GM18873 (cell line): Measurements from ENCODE around the gene MEGF6.
"Not testable (repeated sequence)": the region's sequence is repeated elsewhere in the genome, so short reads cannot be mapped to it uniquely, and the experiment has no call there.

Source experiments
- ATAC-seq: cut with Tn5 transposase; IDR thresholded peaks from one replicate; pipeline ENCODE4 v1.9.1; 2021; ENCODE audit warnings: mild to moderate bottlenecking, moderate library complexity, moderate number of reproducible peaks; ENCODE audit not compliant: unreplicated experiment, low FRiP score

Gene MEGF6

DNA sequence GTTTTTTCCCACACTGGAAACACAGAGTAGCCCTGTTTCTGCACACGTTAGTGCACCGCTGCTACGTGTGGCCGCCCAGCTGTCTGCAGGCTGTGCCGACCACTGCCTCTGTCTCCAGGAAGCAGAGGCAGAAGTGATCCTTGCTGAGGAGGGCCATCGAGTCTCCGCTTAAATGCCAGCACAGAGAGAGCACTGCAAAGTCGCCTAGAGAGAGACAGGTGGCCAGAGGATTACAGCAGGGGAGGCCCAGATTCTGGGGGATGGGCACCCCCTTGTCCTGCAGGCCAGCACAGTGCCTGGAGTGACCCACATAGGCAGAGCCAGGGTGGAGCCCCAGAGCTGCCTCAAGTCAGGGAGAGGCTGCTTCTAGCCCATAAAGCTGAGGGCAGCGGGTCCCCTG is 19.6 kb upstream of the MEGF6 start:
- no peak for ATAC-seq

DNA sequence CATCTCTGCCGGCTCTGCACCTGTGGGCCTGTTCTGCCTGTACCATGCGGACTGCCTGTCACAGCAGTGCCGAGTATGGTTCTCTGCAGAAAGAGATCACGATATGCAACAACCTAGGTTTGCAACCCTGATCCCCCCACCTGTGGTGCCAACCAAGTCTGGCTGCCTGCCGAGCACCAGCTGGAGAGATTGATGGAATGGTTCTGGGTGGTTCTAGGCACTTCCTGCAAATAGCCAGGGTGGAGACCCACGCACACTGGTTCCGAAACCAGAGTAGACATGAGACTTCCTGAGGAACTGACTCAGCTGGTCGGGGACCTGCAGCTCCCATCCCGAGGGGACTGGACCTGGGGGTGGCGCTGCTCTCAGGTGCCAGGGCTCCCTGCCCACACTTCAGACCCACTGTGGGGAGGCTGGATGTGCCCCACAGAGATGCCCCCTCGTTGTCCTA is 18.9 kb upstream of the MEGF6 start:
- ATAC-seq = no peak

DNA sequence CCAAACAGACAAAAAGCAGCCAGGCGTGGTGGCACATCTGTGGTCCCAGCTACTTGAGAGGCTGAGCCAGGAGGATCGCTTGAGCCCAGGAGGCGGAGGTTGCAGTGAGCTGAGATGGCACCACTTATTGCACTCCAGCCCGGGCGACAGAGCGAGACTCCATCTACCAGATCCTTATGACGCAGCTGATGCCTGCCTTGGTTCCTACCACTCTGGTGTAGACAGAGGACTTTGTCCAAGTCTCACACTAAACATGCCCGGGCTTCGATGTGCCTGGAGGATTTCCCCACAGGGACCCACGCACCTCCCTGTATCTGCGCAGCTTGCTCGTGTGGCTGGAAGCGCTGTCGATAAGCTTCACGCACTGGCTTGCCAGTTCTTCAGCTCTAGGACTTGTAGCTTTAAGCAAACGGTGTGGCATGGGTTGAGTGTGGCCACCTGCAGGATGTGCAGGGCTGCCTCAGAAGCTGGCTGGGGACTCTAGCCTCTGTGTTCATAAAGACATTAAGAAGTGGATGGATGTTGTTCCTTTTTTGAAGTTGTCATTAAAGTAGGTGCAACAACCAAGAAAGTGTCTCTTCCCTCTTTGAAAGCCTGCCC is 18.4 kb upstream of the MEGF6 start:
- ATAC-seq = no peak

DNA sequence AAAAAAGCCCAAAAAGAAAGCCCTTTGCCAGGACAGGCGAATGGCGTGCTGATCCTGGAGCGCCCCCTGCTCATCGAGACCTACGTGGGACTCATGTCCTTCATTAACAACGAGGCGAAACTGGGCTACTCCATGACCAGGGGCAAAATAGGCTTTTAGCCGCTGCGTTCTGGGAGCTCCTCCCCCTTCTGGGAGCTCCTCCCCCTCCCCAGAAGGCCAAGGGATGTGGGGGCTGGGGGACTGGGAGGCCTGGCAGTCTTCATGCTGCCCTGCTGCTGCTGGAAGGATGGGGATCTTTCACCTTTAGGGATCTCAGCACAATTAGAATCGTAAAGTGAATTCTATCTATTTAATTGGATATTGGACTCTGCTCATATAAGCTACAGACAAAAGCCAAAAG is 17.1 kb upstream of the MEGF6 start:
- ATAC-seq = no peak

DNA sequence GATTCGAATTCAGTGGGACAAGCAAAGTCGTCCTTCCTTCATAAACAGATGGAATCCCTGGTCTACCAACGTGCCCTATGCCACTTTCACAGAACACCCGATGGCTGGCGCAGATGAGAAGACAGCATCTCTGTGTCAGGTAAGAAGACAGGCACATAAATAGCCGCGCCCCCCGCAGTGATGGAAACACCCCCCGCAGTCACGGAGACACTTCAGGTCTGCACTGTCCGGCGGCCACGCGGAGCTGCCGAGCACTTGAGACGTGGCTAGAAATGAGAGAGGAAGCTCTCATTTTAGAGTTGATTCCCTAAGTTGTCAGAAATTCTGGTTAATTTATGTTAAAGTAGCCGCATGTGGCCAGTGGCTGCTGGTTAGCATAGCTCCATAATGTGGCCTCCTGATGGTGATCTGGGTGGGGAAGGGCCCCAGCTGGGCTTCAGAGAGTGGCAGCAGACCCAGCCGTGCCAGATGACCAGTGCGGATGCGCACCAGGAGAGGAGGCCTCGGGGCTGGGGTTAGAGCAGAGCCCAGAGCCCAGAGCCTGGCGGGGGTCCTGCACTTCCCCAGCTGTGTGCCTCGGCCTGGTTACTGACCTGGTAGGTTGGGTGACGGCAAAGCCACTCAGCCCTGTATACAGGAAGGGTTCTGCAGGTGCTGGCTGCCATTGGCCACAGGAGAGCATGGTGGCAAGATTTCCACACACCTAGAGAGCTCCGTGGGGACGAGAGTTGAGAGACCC is 16.4 kb upstream of the MEGF6 start:
- no peak for ATAC-seq

DNA sequence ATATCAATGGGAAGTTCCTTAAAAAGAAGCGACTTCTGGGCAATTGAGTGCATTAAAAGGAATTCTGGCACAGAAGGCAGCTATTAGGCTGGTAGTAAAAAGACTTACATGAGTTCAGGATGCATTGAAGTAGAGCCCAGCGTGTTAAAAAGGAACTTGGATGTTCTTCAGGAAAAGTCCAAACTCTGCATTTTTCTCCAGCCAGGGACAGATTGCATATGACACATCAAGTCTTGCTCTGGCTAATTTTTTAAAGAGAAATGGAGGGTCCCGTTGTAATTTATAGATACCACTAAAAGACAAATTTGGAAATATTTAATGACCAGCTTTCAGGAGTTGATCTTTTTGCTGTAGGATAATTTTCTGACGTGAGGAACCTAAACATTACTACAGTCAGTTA is 14.7 kb upstream of the MEGF6 start:
- no peak for ATAC-seq

DNA sequence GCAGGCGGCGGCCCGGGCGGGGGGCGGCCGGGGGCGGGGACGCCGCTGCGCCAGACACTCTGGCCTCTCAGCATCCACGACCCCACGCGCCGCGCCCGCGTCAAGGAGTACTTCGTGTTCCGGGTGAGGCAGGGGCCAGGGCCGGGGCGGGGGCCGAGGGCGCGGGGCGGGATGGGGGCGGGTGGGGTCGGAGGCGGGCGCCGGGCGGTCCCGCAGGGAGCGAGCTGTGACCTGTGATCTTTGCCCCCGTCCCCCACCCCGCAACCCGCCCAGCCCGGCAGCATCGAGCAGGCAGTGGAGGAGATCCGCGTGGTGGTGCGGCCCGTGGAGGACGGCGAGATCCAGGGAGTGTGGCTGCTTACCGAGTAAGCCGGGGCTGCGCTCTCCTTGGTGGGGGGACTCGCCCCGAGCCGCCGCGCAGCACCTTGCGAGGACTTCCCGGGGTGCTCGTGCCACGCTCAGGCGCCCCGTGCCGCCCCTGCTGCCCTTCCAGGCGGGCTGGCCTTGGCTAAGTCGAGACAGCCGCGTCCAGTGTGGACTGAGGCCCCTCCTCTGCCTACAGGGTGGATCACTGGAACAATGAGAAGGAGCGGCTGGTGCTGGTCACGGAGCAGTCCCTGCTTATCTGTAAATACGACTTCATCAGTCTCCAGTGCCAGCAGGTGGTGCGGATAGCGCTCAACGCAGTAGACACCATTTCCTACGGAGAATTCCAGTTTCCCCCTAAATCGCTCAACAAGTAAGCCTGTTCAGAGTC is 14.0 kb upstream of the MEGF6 start:
- no peak for ATAC-seq

DNA sequence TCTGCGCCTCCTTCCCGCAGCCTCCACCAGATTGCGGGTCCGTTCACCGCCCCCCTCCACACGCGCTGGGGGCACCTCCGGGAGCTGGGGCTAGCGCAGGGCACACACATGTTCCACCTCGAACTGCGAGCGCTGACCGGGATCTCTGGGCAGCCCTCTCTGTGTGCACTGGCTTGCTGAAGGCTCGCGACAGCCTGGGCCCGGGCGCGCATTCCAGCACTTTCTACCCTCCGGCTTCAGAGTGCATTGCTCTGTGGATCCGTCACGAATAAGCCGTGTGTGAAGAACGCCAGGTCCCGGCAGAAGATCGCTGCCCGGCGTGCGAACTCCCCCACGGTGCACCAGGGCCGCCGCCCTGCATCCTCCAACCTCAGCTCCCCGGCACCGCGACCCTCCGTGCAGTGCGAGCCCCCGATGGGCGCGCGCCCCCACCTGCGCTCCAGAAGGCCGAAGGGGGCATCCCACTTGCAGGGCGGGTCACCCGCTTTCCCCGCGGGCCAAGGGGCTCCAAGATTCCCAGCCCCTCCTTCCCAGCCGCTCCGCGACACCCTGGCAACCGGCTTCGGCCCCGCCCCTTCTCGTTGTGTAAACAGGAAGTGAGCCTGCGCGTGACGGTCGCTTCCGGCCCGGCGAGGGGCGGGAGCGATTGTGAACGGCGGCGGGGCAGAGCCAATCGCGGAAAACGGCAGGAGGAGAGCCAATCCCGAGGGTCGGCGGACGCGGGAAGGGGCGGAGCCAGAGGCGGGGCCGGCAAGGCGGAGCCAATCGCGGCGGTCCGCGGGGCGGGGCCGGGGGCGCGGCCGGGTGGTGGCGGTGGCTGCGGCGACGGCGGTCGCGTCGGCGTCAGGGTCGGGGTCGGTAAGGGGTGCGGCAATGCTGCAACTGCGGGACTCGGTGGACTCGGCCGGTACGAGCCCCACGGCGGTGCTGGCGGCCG is 13.2 kb upstream of the MEGF6 start, which contains the start of gene TPRG1L:
TPRG1L (plus strand) TSS at position 816 of the 937 bp plus-strand sequence; CDS start at position 874, 58 bp downstream.
- ATAC-seq = peak; percentile 84

DNA sequence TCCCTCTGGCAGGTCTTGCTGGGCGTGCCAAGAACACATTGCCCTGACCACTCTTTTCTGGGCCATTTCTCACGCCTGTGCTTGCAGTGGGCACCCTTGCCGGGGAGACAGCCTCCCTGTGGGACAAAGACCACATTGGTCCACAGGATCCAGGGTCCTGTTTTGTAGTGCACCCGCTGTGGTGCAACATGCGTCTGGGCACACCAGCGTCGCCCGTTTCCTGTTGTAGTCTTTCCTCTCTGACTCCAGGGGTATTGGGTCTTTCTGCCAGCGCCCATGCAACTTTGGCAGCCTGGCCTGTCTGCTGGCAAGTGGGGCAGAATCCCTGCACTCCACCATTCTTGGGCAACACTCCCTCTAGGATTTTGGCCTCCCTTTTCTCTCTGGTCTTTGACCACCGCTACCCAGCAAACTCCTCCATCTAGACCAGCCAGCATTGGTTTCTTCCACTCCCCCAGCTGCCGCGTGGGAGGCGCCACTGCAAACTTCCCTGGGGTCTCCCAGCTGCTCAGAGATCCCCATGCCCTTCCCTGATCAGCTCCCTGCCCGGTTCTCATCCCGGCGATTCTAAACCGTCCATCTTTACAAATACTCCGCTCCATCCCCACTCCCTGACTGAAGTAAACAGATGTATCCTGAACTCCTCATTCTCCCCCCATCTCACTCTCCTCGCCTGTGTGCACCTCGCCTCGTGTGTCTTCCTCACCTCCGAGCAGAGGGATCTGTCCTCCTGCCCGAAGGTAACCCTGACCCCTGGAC is 12.3 kb upstream of the MEGF6 start:
- ATAC-seq = no peak

DNA sequence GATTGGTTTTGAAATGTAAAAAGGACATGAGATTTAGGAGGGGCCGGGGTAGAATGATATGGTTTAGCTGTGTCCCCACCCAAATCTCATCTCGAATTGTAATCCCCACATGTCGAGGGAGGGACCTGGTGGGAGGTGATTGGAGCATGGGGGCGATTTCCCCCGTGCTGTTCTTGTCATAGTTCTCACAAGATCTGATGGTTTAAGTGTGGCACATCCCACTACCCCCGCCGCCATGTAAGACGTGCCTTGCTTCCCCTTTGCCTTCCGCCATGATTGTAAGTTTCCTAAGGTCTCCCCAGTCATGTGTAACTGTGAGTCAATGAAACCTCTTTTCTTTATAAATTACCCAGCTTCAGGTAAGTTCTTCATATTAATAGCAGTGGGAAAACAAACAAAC is 10.8 kb upstream of the MEGF6 start:
- ATAC-seq = not testable (repeated sequence)

DNA sequence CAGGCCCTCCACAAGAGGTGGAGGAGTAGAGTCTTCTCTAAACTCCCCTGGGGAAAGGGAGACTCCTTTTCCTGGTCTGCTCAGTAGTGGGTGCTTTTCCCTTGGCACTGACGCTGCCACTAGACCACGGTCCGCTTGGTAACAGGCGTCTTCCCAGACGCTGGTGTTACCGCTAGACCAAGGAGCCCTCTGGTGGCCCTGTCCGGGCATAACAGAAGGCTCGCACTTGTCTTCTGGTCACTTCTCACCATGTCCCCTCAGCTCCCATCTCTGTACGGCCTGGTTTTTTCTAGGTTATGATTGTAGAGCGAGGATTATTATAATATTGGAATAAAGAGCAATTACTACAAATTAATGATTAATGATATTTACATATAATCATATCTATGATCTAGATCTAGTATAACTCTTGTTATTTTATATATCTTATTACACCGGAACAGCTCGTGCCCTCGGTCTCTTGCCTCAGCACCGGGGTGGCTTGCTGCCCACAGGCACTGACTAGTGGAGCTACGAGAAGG is 9.9 kb upstream of the MEGF6 start:
- ATAC-seq = not testable (repeated sequence)

DNA sequence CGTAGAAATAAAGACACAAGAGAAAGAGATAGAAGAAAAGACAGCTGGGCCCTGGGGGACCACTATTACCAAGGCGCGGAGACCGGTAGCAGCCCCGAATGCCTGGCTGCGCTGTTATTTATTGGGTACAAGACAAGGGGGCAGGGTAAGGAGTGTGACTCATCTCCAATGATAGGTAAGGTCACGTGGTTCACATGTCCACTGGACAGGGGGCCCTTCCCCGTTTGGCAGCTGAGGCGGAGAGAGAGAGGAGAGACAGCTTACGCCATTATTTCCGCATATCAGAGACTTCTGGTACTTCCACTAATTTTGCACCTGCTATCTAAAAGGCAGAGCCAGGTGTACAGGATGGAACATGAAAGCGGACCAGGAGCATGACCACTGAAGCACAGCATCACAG is 9.4 kb upstream of the MEGF6 start:
- ATAC-seq = no peak

DNA sequence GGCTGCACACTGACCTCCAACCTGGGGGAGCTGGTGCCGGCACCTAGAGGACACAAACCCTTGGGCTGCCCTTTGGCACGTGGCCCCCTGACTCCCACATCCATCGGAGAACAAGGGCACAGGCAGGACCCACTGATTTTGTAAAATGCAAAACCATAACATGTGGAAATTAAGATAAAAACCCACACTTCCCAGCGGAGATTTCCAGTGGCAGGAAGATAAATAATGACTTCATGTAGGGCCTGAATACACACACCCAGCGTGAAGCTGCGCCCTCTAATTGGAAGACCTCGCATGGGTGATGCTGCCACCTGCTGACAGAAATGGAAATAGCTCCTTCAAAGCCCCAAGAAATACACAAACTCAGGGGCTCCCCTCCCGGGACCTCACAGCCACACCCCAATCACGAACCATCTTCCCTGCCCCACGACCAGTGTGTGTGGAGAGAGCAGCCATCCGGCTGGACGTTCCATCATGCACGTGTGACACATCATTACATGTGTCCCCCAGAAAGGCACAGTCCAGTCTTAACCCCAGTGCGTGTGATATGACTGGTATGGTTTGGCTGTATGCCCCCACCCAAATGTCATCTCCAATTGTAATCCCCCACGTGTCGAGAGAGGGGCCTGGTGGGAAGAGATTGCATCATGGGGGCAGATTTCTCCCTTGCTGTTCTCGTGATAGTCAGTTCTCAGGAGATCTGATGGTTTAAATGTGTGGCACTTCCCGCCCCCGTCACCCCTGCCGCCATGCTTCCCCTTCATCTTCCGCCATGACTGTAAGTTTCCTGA is 7.8 kb upstream of the MEGF6 start:
- ATAC-seq = no peak

DNA sequence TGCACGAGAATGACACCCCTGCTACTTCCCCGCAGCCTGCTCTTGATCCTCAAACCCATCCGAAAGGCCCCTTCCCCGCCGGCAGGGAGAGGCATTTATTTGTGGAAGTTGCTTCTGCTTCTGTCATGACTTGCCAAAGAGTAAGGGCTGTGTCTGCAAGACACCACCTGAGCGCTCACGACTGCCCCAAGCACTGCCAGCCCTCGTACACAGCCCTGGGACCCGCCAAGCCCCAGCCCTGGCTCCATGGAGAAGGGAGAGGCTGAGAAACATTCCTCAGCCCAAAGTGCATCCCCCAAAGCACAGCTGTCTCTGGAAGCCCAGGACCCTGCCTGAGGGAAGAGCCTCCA is 7.2 kb upstream of the MEGF6 start:
- ATAC-seq = no peak

DNA sequence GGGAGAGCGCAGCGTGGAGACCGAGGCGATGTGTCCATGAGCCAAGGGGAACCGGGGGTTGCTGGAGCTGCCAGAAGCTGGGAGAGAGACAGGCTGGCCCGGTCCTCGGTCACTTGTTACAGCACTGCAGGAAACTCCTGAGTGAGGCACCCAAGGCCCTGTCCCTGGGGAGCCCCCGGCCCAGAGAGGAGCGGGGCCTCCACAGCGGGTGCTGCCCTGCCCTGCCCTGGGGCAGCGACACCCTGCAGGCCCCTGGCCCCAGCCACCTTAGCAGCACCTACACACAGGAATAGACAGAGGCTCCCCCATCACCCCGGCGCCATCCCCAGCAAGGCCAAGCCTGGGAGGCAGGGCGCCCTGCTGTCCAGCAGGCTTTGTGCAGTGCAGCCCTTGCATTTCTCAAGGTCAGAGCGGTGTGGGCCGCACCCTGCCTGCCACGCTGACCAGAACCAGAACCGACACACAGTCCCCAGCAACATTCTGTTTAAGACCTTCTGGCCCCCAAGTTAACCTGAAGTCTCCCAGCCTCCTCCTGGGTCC is 6.6 kb upstream of the MEGF6 start:
- no peak for ATAC-seq

DNA sequence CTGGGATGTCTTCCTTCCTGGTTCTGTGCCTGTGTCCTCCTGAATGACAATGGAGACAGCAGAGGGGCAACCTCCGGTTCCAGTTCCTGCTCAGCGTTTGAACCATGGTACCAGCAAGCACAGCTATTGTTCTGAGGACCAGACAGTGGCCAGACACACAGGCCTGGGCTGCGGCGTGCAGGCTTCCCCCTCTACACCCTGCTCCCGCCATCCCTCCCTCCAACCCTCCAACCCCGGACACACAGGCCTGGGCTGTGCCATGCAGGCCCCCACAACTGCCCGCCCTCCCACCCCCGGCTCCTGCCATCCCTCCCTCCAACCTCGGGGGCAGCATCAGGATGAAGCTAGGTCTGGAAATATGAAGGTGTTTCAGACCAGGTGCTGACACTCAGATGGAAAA is 5.6 kb upstream of the MEGF6 start:
- no peak for ATAC-seq

DNA sequence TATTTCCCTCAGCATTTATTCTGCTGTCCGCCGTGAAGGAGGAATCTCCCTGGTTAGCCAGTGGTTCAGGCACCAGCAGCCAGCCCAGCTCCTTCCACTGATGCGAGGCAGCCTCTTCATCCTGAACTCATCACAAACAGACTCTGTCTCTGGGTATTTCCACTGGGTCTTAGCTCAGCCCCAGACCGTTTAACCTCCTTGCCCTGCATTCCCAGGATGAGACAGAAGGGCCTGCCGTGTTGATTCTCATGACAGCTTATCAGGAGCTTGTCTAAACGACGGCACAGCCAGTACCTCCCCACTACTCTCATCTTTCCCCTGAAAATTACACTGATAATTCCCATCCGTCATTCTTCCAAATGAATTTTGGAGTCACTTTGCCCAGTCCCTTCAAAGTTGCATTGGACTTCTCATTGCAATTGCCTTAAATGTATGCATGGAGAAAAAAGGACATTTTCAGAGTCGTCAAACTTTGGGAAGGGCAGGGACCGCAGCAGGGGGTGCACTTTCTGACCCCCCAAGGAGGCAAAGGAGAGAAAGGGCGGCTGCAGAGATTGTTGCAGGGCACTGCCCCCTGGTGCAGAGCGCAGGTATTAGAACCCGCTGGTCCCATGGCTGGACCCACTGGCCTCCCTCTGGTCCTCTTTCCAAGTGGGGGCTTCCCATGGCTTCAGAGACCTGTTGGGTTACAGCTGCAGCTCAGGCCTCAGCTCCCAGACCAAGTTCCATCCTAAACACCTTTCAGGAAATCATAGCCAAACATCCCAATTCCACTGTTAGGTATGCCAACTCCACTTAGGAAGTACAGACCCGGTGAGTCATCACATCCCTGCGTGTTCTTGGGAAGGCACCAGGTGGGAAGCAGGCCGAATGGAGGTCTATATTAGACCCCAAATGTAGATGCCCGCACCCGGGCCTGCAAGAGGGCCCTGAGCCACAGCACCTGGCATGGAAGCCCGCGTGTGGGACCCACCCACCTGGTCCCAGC is 3.7 kb upstream of the MEGF6 start:
- no peak for ATAC-seq
